NT2/D1 (cell line): ENCODE data around the gene KCNN3.

Experiments used
- SUZ12 ChIP-seq: IDR thresholded peaks from 2 replicates; pipeline ENCODE4 v1.6.1; 2011; ENCODE audit not compliant: insufficient read length, insufficient read depth; ENCODE audit errors: extremely low read depth
- YY1 ChIP-seq: IDR thresholded peaks from 2 replicates; pipeline ENCODE4 v1.6.1; 2011; ENCODE audit not compliant: insufficient read length, insufficient read depth

GRCh38 chr1:154755858-154756730, 114.0 kb downstream of the KCNN3 start:
- TF ChIP-seq YY1 (no peak), SUZ12 (no peak)
